ENCODE results near the gene ZNF385B.

- TF ChIP-seq ZBTB21 (tag by site-specific recombination; IDR thresholded peaks at IDR 0.05): no peak
- TF ChIP-seq ZSCAN30 (tag by site-specific recombination; IDR thresholded peaks at IDR 0.05): no peak
- TF ChIP-seq ZNF416 (tag by site-specific recombination; IDR thresholded peaks at IDR 0.05): no peak
- TF ChIP-seq, protein P1, sequence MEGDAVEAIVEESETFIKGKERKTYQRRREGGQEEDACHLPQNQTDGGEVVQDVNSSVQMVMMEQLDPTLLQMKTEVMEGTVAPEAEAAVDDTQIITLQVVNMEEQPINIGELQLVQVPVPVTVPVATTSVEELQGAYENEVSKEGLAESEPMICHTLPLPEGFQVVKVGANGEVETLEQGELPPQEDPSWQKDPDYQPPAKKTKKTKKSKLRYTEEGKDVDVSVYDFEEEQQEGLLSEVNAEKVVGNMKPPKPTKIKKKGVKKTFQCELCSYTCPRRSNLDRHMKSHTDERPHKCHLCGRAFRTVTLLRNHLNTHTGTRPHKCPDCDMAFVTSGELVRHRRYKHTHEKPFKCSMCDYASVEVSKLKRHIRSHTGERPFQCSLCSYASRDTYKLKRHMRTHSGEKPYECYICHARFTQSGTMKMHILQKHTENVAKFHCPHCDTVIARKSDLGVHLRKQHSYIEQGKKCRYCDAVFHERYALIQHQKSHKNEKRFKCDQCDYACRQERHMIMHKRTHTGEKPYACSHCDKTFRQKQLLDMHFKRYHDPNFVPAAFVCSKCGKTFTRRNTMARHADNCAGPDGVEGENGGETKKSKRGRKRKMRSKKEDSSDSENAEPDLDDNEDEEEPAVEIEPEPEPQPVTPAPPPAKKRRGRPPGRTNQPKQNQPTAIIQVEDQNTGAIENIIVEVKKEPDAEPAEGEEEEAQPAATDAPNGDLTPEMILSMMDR (tag by site-specific recombination; IDR thresholded peaks at IDR 0.05): no peak
- no peak for TF ChIP-seq ZNF214 (tag by site-specific recombination; IDR thresholded peaks at IDR 0.05; ENCODE audit: borderline replicate concordance)
These were observed 38.9 kb downstream of the ZNF385B start for GRCh38 chr2:179822540-179822939.
